ENCODE data around the gene ABCC8. TPM values are rescaled to one million over a fixed set of nuclear protein-coding genes. Genes with fewer than 3 reads are reported as not detected.
"Not testable (repeated sequence)": the region's sequence is repeated elsewhere in the genome, so short reads cannot be mapped to it uniquely, and the experiment has no call there.

ABCC8 gene
- total RNA-seq, 1 experiment from 2014 or later, result 0.32 TPM

DNA sequence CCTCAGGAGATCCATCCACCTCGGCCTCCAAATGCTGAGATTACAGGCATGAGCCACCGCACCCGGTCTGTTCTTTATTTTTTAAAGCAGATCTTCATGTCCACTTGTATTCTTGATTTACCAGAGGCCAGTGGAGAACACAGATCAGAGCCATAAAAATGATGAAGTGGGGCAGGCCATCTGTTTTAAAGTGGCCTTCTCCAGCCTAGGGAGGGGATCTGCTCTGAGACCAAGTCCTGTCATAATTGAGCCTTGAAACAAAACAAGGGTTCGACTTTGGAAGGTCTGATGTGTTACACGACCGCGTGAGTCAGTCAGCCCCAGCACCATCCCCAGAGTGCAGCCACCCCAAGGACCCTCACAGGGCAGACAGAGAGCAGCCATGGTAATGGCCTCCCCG lies 27.5 kb downstream of the ABCC8 start:
- DNase-seq (ENCODE audit: low read depth, low spot score), result no peak
- in situ Hi-C loops (cut with HindIII; ENCODE audit: low pct_unique_long_range_greater_than_20kb, low sequenced_read_pairs), result no loop called here

DNA sequence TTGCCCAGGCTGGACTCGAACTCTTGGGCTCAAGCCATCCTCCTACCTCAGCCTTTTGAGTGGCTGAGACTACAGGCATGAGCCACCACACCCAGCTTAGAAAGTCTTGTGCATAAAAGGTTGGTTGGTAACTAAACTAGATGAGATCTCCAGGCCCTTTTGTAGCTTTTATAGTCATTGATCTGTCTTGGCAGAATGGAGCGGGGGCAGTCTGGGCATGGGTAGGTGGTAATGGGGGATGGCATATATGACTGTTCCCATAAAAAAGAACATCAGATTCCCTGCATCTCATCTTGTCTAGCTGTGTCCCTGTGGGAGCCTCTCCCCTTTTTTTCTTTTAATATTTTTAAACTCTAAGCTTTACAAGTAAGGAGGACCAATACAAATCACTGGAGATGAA lies 30.2 kb downstream of the ABCC8 start:
- DNase-seq (ENCODE audit: low read depth, low spot score), result no peak
- in situ Hi-C loops (cut with HindIII; ENCODE audit: low pct_unique_long_range_greater_than_20kb, low sequenced_read_pairs), result no loop called here

DNA sequence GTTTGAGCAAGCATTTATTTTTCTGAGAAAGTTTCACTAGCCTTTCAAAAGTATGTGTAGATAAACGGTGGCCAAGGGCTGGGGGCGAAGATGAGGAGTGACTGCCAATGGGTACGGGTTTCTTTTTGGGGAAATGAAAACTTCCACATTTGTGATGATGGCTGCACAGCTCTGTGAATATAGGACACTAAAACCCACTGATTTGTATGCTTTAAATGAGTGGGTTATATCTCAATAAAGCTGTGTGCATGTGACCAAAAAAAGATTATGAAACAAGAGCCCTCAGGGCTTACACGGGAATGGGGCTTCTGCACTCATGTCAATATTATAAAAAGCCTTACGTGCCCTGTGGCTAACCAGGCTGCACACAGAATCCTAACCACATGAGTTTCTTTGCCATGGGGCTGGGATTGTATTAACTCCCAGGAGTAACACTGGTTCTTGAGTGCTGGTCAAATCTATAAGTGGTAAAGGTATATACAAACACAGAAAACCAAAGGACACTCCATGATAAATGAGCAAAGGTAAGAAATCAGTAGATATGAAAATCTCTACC lies 31.3 kb downstream of the ABCC8 start:
- DNase-seq (ENCODE audit: low read depth, low spot score), result peak; percentile 40

DNA sequence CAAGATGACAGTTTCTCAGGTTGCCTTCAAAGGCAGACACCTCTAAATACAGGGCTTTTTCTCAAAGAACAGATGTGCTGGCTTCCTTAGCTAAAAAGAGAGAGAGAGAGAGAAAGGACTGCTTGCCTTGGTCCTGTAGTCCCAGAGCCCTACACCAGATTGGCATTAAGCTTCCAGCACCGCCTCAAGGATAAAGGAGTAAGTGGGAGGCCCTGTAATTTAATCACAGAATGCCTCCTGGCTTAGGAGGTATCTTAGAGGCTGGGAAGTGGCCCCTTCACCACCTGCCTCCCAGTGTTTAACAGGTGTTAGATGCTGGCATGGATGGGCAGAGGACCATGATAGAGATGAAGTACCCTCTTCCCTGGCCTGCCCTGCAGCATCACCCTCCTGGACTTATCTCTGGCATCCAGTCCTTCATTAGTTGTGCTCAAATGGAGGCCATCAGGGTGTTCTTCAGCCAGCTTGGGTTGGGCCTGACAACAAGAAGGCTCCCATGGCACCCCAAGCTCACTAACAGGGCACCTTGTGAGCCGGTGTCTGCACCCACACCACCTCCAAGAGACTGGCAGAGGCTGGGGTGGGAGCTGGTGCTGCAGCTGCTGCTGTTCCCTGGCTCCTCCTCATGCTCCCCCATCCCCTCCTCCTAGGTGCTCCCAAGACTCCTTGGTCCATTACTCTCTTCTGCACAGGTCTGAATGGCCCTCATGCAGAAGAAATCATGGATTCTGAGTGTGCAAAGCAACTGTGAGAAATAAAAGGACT lies 32.5 kb downstream of the ABCC8 start:
- DNase-seq (ENCODE audit: low read depth, low spot score), result no peak
- in situ Hi-C loops (cut with HindIII; ENCODE audit: low pct_unique_long_range_greater_than_20kb, low sequenced_read_pairs), result no loop called here

More for the DNA sequence above, 31.3 kb downstream of the ABCC8 start:
- in situ Hi-C loops (cut with HindIII; ENCODE audit: low pct_unique_long_range_greater_than_20kb, low sequenced_read_pairs), result no loop called here

DNA sequence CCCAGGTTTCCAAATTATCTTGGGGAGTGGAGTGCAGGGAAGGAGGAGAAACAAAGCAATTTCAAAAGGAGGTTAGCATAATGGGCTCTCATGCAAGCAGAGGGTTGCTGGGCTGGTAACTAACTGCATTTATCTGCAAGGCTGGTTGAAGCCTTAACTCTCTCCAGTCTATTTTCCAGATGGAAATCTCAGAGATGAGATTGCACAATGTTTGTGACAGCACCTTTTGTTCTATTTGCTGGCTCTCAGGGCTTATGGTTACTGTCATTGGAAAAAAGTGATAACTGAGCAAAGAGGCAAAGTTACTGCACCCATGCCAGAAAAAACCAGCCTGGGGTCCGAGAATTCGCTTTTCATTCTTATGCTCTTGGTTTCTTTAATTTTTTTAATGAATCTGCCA lies 33.2 kb downstream of the ABCC8 start:
- no peak for DNase-seq (ENCODE audit: low read depth, low spot score)
- in situ Hi-C loops (cut with HindIII; ENCODE audit: low pct_unique_long_range_greater_than_20kb, low sequenced_read_pairs), result no loop called here

DNA sequence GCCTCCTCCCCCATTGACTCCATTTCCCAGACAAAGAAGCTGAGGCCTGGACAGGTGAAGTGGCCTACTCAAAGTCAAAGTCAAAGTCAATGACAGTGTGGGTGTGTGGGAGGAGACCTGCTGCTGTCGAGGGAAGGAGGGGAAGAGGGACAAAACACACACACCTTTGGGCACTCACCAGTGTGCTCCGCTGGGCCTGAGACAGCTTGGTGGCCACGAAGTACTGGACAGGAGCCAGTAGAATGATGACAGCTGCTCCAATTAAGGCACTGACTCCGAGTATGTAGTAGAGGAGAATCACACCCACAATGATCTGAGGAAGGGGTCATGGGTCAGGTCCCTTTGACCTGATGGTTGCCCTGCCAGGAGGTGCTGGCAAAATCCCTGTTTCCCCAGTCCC lies 33.6 kb downstream of the ABCC8 start:
- DNase-seq (ENCODE audit: low read depth, low spot score), result no peak
- in situ Hi-C loops (cut with HindIII; ENCODE audit: low pct_unique_long_range_greater_than_20kb, low sequenced_read_pairs), result no loop called here

DNA sequence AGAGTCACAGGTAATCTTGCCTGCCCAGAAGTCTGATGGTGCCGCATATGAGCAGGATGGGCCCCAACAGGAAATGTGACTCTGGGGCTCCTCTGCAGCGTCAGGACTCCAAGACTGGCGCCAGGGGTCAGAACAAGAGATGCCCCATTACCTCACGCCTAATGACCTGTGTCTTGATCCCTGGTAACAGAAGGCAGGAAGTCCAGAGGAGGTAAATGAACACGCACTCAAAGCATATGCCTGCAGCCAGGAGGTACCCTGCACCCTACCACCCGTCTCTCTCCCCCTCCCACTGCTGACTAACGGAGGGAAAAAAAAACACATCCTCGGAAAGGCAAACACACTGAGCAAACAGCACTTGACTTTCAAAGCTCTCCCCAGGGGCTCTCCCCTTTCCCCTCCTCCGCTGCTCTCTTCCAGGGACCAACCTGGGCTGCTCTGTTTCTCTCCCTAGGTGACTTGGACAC lies 37.3 kb downstream of the ABCC8 start:
- in situ Hi-C loops (cut with HindIII; ENCODE audit: low pct_unique_long_range_greater_than_20kb, low sequenced_read_pairs), result no loop called here
- DNase-seq (ENCODE audit: low read depth, low spot score), result no peak

DNA sequence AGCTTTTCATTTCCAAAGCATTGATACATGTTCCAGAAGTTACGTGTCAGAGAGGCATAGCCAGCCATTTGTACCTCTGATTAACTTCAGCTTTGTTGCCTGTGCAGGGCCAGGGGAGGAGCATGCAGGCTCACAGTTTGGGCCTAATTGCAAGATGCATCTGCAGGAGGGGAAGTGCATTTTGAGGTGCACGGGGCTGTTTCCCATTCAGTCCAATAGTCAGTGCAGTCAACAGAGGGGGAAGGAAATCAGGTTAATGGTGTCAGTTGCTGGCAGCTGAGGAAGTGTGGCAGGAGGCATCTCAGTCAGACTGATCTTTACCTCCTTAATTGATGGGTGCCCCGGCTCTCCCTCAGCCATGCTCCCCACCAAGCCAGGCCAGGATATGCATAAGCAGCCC lies 39.3 kb downstream of the ABCC8 start:
- in situ Hi-C loops (cut with HindIII; ENCODE audit: low pct_unique_long_range_greater_than_20kb, low sequenced_read_pairs), result no loop called here
- no peak for DNase-seq (ENCODE audit: low read depth, low spot score)

DNA sequence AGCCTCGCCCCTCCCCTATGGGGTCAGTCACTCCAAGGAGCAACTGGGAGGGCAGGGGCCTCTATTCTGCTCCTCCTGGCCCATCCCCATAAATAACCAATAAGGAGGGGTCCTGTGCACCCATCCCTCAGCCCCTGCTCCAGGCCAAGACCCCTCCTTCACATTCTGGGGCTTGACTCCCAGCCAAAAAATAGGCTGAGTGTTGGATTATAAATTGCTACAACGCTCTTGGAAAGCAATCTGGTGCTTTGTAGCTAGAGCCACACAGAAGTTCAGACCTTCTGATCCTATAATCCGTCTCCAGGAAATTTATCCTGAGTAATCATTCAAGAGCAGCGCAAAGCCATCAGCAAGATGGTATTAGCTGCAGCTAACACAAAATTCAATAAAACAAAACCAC lies 42.5 kb downstream of the ABCC8 start:
- in situ Hi-C loops (cut with HindIII; ENCODE audit: low pct_unique_long_range_greater_than_20kb, low sequenced_read_pairs), result no loop called here
- DNase-seq (ENCODE audit: low read depth, low spot score), result no peak

DNA sequence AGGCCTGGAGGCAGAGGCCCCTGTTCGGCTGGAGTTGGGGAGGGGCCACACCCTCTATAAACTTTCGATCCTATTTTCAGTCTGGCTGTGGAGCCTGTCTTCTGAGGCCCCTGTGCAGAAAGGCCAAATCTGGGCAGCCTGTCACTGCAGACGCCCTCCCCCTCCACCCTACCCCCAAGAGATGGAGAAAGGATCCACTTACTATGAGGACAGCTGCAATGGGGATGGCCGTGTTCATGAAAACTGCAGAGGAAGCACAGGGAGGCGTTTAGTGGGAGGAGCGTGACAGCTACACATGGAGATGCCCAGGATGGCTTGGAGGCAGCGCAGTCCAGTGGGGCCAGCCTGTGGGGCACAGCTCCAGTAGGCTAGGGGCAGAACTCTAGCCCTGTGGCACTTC lies 44.6 kb downstream of the ABCC8 start:
- in situ Hi-C loops (cut with HindIII; ENCODE audit: low pct_unique_long_range_greater_than_20kb, low sequenced_read_pairs), result no loop called here
- DNase-seq (ENCODE audit: low read depth, low spot score), result no peak

DNA sequence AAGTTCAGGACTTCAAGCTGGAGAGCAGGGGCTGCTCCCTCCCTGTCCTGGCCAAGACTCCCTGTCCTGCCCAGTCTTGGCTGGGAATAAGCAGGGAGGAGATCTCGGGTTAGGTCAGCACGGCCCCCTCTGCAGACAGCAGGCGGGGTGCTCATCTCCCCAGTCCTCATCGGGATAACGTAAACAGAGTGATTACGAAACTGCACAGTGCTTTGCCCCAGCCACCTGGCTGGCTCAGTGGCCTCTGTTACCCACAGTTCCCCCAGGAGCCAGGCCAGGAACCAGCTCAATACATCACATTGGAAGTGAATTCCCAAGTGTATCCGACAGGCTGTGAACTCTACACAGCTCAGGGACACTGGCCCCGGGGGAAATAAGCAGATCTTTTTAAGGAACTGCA lies 45.5 kb downstream of the ABCC8 start:
- DNase-seq (ENCODE audit: low read depth, low spot score), result no peak
- in situ Hi-C loops (cut with HindIII; ENCODE audit: low pct_unique_long_range_greater_than_20kb, low sequenced_read_pairs), result no loop called here

DNA sequence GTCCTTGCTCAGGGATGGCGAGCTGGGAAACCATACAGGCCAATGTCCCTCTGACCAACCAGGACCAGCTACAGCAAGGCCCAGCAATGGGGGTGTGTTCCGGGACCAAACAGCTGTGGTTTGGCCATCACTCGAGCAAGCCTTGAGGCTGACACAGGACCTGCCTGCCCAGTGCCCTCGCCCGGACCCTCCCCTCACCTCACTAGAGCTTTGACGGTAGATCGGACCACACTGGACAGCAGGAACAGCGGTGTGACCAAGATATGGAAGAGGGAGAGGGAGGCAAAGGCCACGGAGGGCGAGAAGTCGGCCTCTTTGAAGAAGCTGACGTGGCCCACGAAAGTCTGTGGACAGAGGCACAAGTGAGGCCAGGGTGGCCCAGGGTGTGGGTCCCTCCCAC lies 46.0 kb downstream of the ABCC8 start:
- in situ Hi-C loops (cut with HindIII; ENCODE audit: low pct_unique_long_range_greater_than_20kb, low sequenced_read_pairs), result no loop called here

DNA sequence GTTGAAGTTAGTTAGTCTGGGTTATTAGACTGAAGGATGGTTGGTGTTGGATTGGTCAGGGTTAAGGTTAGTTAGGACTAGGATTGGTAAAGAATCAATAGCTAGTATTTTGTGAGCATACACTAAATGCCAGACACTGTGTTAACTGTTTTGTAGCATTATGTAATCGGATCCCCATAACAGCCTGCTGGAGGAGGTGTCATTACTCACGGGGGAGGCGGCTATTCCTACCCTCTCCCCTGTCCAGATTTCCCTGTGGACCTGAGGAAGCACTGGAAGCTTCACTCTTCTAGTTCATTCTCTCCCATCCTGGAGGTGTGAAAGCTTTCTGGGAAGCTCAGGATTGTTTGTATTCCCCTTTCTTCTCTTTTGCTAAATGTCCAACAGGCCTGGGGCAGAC lies 47.7 kb downstream of the ABCC8 start:
- no peak for DNase-seq (ENCODE audit: low read depth, low spot score)
- in situ Hi-C loops (cut with HindIII; ENCODE audit: low pct_unique_long_range_greater_than_20kb, low sequenced_read_pairs), result no loop called here

More for the DNA sequence above, 46.0 kb downstream of the ABCC8 start:
- no peak for DNase-seq (ENCODE audit: low read depth, low spot score)

DNA sequence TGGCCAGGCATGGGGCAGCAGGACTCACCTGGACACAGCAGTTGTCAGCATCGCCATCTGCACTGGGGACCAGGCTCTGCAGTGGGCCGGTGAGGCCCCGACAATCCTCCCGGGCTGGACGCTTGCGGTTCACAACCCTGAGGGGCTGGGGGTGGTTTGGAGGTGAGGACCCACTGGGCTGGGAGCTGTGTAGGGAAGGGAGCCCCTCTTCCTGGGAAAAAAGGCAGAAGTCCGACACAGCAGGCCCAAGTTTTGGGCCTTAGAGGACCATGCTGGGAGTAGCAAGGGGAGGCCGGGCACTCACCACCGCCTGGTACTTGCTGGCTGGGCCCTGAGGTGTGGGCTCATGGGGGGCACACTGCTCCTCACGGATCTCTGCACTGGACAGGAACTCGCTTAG lies 48.4 kb downstream of the ABCC8 start:
- in situ Hi-C loops (cut with HindIII; ENCODE audit: low pct_unique_long_range_greater_than_20kb, low sequenced_read_pairs), result no loop called here

DNA sequence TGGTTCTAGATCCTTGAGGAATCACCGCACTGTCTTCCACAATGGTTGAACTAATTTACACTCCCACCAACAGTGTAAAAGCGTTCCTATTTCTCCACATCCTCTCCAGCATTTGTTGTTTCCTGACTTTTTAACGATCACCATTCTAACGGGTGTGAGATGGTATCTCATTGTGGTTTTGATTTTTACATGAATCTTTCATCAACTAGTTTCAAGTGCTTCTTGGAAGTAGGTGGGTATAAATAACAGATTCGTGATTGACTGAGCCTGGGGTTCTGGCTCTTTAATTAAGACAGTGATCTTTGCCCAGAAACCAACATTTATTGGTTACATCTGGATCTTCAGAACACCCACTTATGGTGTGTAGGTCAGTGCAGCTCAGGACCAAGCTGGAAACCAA lies 50.4 kb downstream of the ABCC8 start:
- DNase-seq (ENCODE audit: low read depth, low spot score); in situ Hi-C loops (cut with HindIII; ENCODE audit: low pct_unique_long_range_greater_than_20kb, low sequenced_read_pairs): not testable (repeated sequence)

More for the DNA sequence above, 48.4 kb downstream of the ABCC8 start:
- DNase-seq (ENCODE audit: low read depth, low spot score), result no peak

DNA sequence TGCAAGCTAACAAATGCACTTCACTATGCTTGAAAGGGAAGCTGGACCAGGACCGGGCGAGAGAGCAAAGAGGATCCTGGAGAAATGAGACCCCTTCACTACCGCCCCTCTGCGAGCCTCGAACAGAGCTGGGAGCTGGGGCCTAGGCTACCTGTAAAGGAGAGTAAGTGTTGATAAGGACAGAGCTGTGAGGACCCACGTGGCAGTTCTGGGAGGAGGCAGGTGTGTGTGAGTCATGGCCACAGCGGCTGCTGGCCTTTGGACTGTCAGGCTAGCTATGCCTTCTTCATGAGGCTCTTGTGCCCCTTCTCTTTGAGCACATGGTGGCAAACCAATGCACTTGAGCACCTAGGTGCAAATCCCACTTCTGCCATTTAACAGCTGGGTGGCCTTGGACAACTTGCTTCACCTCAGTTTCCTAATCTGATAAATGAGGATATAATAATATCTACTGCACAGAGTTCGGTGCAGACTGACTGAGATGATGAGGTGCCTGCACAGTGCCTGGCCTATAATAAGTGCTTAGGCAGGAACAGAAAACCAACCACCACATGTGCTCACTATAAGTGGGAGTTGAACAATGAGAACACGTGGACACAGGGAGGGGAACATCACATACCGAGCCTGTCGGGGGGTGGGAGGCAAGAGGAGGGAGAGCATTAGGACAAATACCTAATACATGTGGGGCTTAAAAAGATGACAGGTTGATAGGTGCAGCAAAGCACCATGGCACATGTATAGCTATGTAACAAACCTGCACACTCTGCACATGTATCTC lies 52.9 kb downstream of the ABCC8 start:
- in situ Hi-C loops (cut with HindIII; ENCODE audit: low pct_unique_long_range_greater_than_20kb, low sequenced_read_pairs), result no loop called here

DNA sequence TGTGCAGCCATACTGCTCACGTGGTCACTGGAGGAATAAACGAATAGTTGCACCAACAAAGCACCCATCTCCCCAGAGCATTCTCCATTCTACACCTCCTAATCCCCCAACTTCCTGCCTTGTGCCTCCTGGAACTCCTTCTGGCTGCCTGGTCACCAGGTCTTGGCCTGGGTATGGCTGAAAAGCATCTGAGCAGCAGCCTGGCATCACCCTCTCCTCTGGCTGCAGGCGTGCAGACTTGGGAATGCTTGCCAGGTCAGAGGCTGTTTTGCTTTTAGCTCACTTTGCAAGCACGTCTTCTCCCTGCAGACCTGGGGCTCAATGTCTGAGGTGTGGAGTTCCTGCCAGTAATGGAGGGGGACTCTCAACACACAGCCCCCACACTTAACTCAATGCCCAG lies 54.9 kb downstream of the ABCC8 start:
- DNase-seq (ENCODE audit: low read depth, low spot score), result no peak
- in situ Hi-C loops (cut with HindIII; ENCODE audit: low pct_unique_long_range_greater_than_20kb, low sequenced_read_pairs), result no loop called here

More for the DNA sequence above, 52.9 kb downstream of the ABCC8 start:
- no peak for DNase-seq (ENCODE audit: low read depth, low spot score)

DNA sequence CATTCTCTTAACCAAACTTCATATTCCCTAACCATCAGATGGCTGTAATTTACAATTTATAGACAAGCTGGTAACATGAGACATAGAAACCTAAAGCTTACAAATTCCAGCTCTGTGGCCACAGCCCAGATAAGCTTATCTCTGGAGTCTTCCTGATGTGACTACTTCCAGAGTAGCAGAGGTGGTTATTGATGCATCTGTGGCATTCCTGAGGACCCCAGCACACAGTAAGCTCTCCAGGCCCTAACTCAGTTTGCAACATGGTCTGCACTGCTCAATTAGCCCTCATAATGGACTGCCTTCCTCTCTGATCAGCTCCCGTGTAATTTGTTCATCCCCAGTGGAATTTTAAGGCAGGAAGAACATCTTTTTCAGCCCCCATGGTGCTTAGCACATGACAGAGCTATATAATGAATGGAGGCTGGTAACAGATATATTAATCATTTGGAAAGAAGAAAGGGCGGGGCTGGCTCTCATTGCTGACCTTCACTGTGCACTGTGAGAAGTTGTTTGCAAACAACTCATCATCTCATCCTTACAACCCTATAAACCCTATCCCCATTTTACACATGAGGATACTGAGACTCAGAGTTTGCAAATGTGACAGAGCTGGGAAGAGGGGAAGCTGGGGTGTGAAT lies 58.1 kb downstream of the ABCC8 start:
- in situ Hi-C loops (cut with HindIII; ENCODE audit: low pct_unique_long_range_greater_than_20kb, low sequenced_read_pairs), result no loop called here
- no peak for DNase-seq (ENCODE audit: low read depth, low spot score)
